Measurements from ENCODE around the gene SRMS. TPM values are rescaled to one million over a fixed set of nuclear protein-coding genes. Genes with fewer than 3 reads are reported as not detected.

Gene SRMS
- total RNA-seq, 4 donors from 2014 or later = not detected

GRCh38 chr20:63513207-63513606 is 34.3 kb downstream of the SRMS start:
- no peak for DNase-seq
- WGBS, 2 donors = 85 to 92% methylated on average over 3 of the region's 3 CpGs
- intact Hi-C loops (cut with DNase I) = no loop called here
- Histone ChIP-seq H3K36me3 (no peaks in the 10 kb centered on the region), H3K4me1 (no peaks in the 10 kb centered on the region), H3K27ac (no peak overlapping the region), H3K27me3 (no peaks in the 10 kb centered on the region), H3K9me3 (no peaks in the 10 kb centered on the region), H3K4me3 (replicated peaks in 1 of 3) (no peak overlapping the region)
- TF ChIP-seq POLR2A (IDR thresholded peaks at IDR 0.05) = no peak
- TF ChIP-seq, protein P1, sequence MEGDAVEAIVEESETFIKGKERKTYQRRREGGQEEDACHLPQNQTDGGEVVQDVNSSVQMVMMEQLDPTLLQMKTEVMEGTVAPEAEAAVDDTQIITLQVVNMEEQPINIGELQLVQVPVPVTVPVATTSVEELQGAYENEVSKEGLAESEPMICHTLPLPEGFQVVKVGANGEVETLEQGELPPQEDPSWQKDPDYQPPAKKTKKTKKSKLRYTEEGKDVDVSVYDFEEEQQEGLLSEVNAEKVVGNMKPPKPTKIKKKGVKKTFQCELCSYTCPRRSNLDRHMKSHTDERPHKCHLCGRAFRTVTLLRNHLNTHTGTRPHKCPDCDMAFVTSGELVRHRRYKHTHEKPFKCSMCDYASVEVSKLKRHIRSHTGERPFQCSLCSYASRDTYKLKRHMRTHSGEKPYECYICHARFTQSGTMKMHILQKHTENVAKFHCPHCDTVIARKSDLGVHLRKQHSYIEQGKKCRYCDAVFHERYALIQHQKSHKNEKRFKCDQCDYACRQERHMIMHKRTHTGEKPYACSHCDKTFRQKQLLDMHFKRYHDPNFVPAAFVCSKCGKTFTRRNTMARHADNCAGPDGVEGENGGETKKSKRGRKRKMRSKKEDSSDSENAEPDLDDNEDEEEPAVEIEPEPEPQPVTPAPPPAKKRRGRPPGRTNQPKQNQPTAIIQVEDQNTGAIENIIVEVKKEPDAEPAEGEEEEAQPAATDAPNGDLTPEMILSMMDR (IDR thresholded peaks at IDR 0.05) = no peak

DNA sequence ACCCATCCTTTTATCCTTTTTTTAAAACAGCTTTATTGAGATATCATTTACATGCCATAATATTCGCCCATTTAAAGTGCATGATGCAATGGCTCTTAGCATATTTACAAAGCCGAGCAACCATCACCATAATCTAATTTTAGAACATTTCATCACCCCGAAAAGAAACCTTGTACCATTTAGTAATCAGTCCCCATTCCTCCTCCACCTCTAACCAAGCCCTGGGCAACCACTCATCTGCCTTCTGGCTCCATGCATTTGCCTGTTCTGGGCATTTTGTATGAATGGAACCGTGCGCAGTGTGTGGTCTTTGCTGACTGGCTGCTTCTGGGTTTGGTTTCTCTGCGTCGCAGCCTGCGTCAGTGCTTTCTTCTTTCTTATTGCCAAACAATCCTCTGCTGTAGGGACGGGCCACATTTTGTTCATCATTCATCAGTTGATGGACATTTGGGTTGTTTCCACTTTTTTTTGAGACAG is 38.4 kb downstream of the SRMS start:
- no peaks in the 10 kb centered on the region for H3K27me3 ChIP-seq
- H3K4me1 ChIP-seq = no peaks in the 10 kb centered on the region
- intact Hi-C loops (cut with DNase I) = no loop called here
- H3K27ac ChIP-seq = no peak overlapping the region
- TF ChIP-seq POLR2A (IDR thresholded peaks at IDR 0.05) = no peak
- TF ChIP-seq, protein P1 (IDR thresholded peaks at IDR 0.05) = no peak
- H3K4me3 ChIP-seq (replicated peaks in 1 of 3) = no peak overlapping the region
- DNase-seq = no peak
- H3K36me3 ChIP-seq = no peaks in the 10 kb centered on the region
- 86 to 90% methylated on average over 9 of the region's 9 CpGs for WGBS, 2 donors
- H3K9me3 ChIP-seq = no peaks in the 10 kb centered on the region

- H3K27ac ChIP-seq = no peak overlapping the region
- DNase-seq = no peak
- H3K36me3 ChIP-seq = no peaks in the 10 kb centered on the region
- TF ChIP-seq, protein P1 (IDR thresholded peaks at IDR 0.05) = no peak
- no peak for TF ChIP-seq POLR2A (IDR thresholded peaks at IDR 0.05)
- H3K9me3 ChIP-seq = no peaks in the 10 kb centered on the region
- intact Hi-C loops (cut with DNase I) = no loop called here
- 78 to 89% methylated on average over 33 of the region's 33 CpGs for WGBS, 2 donors
- H3K4me3 ChIP-seq (replicated peaks in 1 of 3) = no peak overlapping the region
- H3K27me3 ChIP-seq = no peaks in the 10 kb centered on the region
- H3K4me1 ChIP-seq = no peaks in the 10 kb centered on the region
Measured at GRCh38 chr20:63508072-63508768, 39.3 kb downstream of the SRMS start.

DNA sequence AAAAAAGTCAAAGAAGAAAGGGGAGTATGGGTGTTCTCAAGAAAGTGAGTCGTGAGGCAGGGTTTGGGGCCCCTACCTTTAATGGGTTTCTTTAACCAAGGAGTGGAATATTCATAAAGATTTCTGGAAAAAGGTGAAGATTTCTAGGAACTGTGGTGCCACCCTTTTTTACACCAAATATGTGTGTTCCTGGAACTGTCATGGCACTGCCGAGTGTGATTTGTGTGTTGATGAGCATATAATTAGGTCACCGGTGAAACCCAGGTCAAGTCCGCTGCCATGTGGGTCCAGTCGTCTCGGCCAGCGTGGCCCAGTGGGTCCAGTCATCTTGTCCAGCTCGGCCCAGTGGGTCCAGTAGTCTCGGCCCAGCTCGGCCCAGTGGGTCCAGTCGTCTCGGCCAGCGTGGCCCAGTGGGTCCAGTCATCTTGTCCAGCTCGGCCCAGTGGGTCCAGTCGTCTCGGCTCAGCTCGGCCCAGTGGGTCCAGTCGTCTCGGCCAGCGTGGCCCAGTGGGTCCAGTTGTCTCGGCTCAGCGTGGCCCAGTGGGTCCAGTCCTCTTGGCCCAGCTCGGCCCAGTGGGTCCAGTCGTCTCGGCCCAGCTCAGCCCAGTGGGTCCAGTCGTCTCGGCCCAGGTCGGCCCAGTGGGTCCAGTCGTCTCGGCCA is 40.3 kb downstream of the SRMS start:
- Histone ChIP-seq H3K36me3 (no peaks in the 10 kb centered on the region), H3K9me3 (no peaks in the 10 kb centered on the region), H3K4me1 (no peaks in the 10 kb centered on the region), H3K27ac (no peak overlapping the region), H3K27me3 (peaks cover 5% of the 10 kb centered on the region), H3K4me3 (replicated peaks in 1 of 3) (no peak overlapping the region)
- TF ChIP-seq, protein P1 (IDR thresholded peaks at IDR 0.05) = no peak
- TF ChIP-seq POLR2A (IDR thresholded peaks at IDR 0.05) = no peak
- intact Hi-C loops (cut with DNase I) = no loop called here
- no peak for DNase-seq
- WGBS, 2 donors = 88 to 94% methylated on average over 14 to 18 of the region's 30 CpGs

- no peaks in the 10 kb centered on the region for H3K4me1 ChIP-seq
- no peak for DNase-seq
- H3K4me3 ChIP-seq (replicated peaks in 1 of 3) = no peak overlapping the region
- H3K27ac ChIP-seq = no peak overlapping the region
- H3K27me3 ChIP-seq = peaks cover 5% of the 10 kb centered on the region
- TF ChIP-seq, protein P1 (IDR thresholded peaks at IDR 0.05) = no peak
- TF ChIP-seq POLR2A (IDR thresholded peaks at IDR 0.05) = no peak
- H3K9me3 ChIP-seq = no peaks in the 10 kb centered on the region
- 81 to 93% methylated on average over 11 to 12 of the region's 12 CpGs for WGBS, 2 donors
- no peaks in the 10 kb centered on the region for H3K36me3 ChIP-seq
- intact Hi-C loops (cut with DNase I) = no loop called here
Measured at GRCh38 chr20:63505723-63506122, 41.8 kb downstream of the SRMS start.

All from thyroid gland (tissue), 4 donors.